ENCODE results near the gene MED10. TPM values are rescaled to one million over a fixed set of nuclear protein-coding genes. Genes with fewer than 3 reads are reported as not detected.

The MED10 gene
- polyA plus RNA-seq, 1 experiment: 36.6 TPM

DNA sequence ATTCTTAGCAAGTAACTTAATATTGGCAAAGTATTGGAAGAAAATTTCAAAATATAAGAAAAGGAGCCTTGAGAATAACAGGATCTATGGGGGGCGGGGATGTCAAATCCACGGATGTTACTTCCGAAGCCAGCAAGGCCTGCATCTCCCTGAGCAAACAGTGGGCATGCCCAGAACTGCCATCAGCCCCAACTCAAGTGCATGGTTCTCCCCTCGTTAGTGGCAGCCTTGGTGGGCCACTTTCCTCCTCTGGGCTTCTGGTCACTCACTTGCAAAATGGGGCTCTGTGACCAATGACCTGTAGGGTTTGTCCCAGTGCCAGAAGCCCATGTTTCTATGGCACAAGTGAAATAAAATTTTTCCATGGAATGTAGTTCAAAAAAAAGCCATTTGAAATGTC, 27.2 kb upstream of the MED10 start:
- Histone ChIP-seq H3K36me3 (ENCODE audit: control insufficient read depth, insufficient read depth, low read length) (no peaks in the 10 kb centered on the region), H3K27me3 (ENCODE audit: control insufficient read depth, insufficient read depth, low read length) (no peaks in the 10 kb centered on the region), H3K4me3 (ENCODE audit: low read depth, low read length) (no peak overlapping the region)
- ChIA-PET POLR2A (no interaction called here), CTCF (no interaction called here)
- TF ChIP-seq, protein P1, sequence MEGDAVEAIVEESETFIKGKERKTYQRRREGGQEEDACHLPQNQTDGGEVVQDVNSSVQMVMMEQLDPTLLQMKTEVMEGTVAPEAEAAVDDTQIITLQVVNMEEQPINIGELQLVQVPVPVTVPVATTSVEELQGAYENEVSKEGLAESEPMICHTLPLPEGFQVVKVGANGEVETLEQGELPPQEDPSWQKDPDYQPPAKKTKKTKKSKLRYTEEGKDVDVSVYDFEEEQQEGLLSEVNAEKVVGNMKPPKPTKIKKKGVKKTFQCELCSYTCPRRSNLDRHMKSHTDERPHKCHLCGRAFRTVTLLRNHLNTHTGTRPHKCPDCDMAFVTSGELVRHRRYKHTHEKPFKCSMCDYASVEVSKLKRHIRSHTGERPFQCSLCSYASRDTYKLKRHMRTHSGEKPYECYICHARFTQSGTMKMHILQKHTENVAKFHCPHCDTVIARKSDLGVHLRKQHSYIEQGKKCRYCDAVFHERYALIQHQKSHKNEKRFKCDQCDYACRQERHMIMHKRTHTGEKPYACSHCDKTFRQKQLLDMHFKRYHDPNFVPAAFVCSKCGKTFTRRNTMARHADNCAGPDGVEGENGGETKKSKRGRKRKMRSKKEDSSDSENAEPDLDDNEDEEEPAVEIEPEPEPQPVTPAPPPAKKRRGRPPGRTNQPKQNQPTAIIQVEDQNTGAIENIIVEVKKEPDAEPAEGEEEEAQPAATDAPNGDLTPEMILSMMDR (IDR thresholded peaks at IDR 0.05; ENCODE audit: insufficient read depth, low read depth, low read length): no peak
- no peak for DNase-seq (ENCODE audit: low read depth)

DNA sequence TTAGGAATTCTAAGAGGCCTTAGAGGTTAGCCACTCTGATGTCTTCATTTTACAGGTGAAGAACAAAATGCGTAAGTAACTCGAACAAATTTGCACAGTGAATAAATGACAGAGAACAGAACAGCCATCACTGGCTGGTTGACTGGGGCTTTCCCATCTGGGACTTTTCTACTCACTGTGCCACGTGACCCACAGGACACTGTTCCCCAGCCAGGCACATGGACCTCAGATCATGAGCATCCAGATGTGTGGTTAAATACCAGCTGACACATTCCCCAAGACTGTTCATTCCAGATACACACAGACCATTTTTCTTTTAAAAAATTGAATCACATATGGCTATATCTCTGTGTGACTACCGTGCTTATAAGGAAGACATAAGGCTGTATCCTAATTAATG, 25.8 kb upstream of the MED10 start:
- ChIA-PET POLR2A (no interaction called here), CTCF (no interaction called here)
- peak; percentile 44 for DNase-seq (ENCODE audit: low read depth)

DNA sequence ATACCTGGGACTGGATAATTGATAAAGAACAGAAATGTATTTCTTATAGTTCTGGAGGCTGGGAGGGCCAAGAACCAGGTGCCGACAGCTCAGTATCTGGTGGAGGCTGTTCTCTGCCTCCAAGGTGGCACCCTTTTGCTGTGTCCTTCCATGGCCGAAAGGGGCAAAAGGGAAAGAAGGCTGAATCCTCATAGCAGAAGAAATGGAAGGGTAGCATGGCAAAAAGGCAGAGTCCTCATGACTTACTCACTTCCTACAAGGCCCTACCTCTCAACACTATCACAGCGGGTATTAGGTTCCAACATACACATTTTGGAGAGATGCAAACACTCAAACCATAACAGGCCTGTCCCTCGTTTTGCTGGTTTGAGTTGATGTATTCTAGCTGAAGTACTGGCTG, 25.1 kb upstream of the MED10 start:
- TF ChIP-seq, protein P1 (IDR thresholded peaks at IDR 0.05; ENCODE audit: insufficient read depth, low read depth, low read length): no peak
- ChIA-PET CTCF (no interaction called here), POLR2A (interaction anchor here (0.6 kb wide), 1 partner anchor 35 kb away, joined by 11 read pairs; no protein-coding TSS in a partner anchor)
- DNase-seq (ENCODE audit: low read depth): no peak
- H3K4me3 ChIP-seq (ENCODE audit: low read depth, low read length): no peak overlapping the region
- H3K36me3 ChIP-seq (ENCODE audit: control insufficient read depth, insufficient read depth, low read length): no peaks in the 10 kb centered on the region
- H3K27me3 ChIP-seq (ENCODE audit: control insufficient read depth, insufficient read depth, low read length): no peaks in the 10 kb centered on the region

More for the DNA sequence above, 25.8 kb upstream of the MED10 start:
- H3K36me3 ChIP-seq (ENCODE audit: control insufficient read depth, insufficient read depth, low read length): no peaks in the 10 kb centered on the region
- no peaks in the 10 kb centered on the region for H3K27me3 ChIP-seq (ENCODE audit: control insufficient read depth, insufficient read depth, low read length)
- TF ChIP-seq, protein P1 (IDR thresholded peaks at IDR 0.05; ENCODE audit: insufficient read depth, low read depth, low read length): no peak
- H3K4me3 ChIP-seq (ENCODE audit: low read depth, low read length): no peak overlapping the region

DNA sequence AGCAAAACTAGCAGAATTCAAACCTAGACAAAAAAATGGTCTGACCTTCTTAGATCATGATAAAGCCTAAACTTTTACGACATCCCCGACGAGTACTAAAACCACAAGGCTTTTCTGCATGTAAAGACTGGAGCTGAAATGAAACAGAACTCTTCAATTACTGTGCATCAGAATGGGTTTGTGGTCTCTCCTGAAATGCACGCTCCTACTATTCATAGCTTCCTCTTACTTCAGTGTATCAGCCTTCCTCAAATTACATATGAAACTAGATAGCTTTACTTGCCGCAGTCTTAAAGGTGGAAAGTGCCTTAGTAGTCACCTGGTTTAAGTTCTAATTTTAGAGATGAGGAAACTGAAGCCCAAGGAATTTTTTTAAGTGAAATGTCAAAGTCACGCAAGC, 24.6 kb upstream of the MED10 start:
- peak; percentile 21 for DNase-seq (ENCODE audit: low read depth)
- Histone ChIP-seq H3K27me3 (ENCODE audit: control insufficient read depth, insufficient read depth, low read length) (no peaks in the 10 kb centered on the region), H3K4me3 (ENCODE audit: low read depth, low read length) (no peak overlapping the region), H3K36me3 (ENCODE audit: control insufficient read depth, insufficient read depth, low read length) (no peaks in the 10 kb centered on the region)
- TF ChIP-seq, protein P1 (IDR thresholded peaks at IDR 0.05; ENCODE audit: insufficient read depth, low read depth, low read length): no peak
- ChIA-PET CTCF (no interaction called here), POLR2A (interaction anchor here (0.6 kb wide), 1 partner anchor 35 kb away, joined by 11 read pairs; no protein-coding TSS in a partner anchor)

DNA sequence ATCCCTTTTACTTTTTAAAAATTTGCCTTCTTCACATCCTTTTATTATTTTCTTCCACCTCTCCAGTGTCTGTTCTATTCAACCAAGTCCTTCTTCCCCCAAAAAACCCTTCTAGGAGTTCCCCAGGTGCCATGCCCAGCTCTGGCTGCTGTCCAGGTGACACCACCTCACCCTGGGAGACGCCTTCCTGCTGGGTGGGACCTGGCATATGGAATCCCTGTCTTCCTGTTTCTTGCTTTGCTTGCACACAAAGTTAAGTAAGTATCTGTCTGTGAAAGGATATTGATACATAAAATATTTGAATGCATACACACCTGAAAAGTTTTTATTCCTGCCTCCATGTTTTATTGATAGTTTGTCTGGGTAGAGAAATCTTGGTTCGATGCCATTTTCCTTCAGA, 23.1 kb upstream of the MED10 start:
- CTCF ChIA-PET: no interaction called here

More for the DNA sequence above, 23.1 kb upstream of the MED10 start:
- Histone ChIP-seq H3K27me3 (ENCODE audit: control insufficient read depth, insufficient read depth, low read length) (no peaks in the 10 kb centered on the region), H3K36me3 (ENCODE audit: control insufficient read depth, insufficient read depth, low read length) (no peaks in the 10 kb centered on the region), H3K4me3 (ENCODE audit: low read depth, low read length) (no peak overlapping the region)
- DNase-seq (ENCODE audit: low read depth): no peak
- TF ChIP-seq, protein P1 (IDR thresholded peaks at IDR 0.05; ENCODE audit: insufficient read depth, low read depth, low read length): no peak
- POLR2A ChIA-PET: no interaction called here
